Fibroblast of pulmonary artery (primary cell): ENCODE data around the gene SAMD1.

ENCODE experiments used
- DNase-seq: peaks from one replicate; pipeline ENCODE4 v3.0.0-alpha.2; 2010; ENCODE audit warnings: low read depth
- H3K4me3 ChIP-seq: replicated peaks from 2 replicates; pipeline ENCODE4 v1.5.1; 2011; ENCODE audit warnings: low read depth, mild to moderate bottlenecking, control low read depth, low read length, moderate library complexity
- CTCF ChIP-seq: IDR thresholded peaks from 2 replicates; pipeline ENCODE4 v1.5.1; 2011; ENCODE audit warnings: mild to moderate bottlenecking, control low read depth, low read length, inconsistent platforms; ENCODE audit errors: missing control alignments

SAMD1 gene

GRCh38 chr19:14061081-14061749 is 29.3 kb downstream of the SAMD1 start:
- peak; percentile 14 for DNase-seq
- TF ChIP-seq CTCF: no peak
- no peak overlapping the region for H3K4me3 ChIP-seq

GRCh38 chr19:14059652-14060155 is 30.8 kb downstream of the SAMD1 start:
- no peak for DNase-seq
- H3K4me3 ChIP-seq: no peak overlapping the region
- no peak for TF ChIP-seq CTCF

- peak; percentile 66 for TF ChIP-seq CTCF
- DNase-seq: no peak
- no peak overlapping the region for H3K4me3 ChIP-seq
Observed at GRCh38 chr19:14059093-14059480, 31.5 kb downstream of the SAMD1 start.

- no peak for TF ChIP-seq CTCF
- no peak overlapping the region for H3K4me3 ChIP-seq
- DNase-seq: no peak
Observed at GRCh38 chr19:14058182-14059092, 32.1 kb downstream of the SAMD1 start.

GRCh38 chr19:14056741-14057356 is 33.7 kb downstream of the SAMD1 start:
- no peak for DNase-seq
- H3K4me3 ChIP-seq: peak overlapping the region; percentile 21
- TF ChIP-seq CTCF: no peak

GRCh38 chr19:14056069-14056666 is 34.4 kb downstream of the SAMD1 start:
- DNase-seq: no peak
- no peak for TF ChIP-seq CTCF
- no peak overlapping the region for H3K4me3 ChIP-seq
